Loucy (cell line): ENCODE data around the gene DHRS3.

ENCODE experiments used
- CTCF ChIP-seq: fragments of 200-600 bp; sonication (generic); conservative IDR thresholded peaks from 2 replicates; pipeline ENCODE4 v1.5.1; 2014; ENCODE audit warnings: mild to moderate bottlenecking, antibody characterized with exemption, low read length
- EZH2phosphoT487 ChIP-seq: fragments of 200-600 bp; IDR thresholded peaks from 2 replicates; pipeline ENCODE4 v1.6.1; 2018; ENCODE audit warnings: antibody characterized with exemption, mild to moderate bottlenecking, moderate library complexity, borderline replicate concordance

- TF ChIP-seq CTCF (no peak), EZH2phosphoT487 (no peak)
Observed at GRCh38 chr1:12556368-12556930, 61.6 kb downstream of the DHRS3 start.
